GM10248 (cell line): ENCODE results near the gene TRAF3.

ENCODE experiments used
- CTCF ChIA-PET: fragments of 300-600 bp; sonication (Branson Sonifier 250); formaldehyde crosslinking; extraction: SDS; loops from one replicate; lab custom pipeline; 2021; ENCODE audit warnings: antibody characterized with exemption; lab: Yijun Ruan, JAX
- POLR2A ChIA-PET: fragments of 350-650 bp; sonication (Branson Sonifier 250); formaldehyde crosslinking; extraction: SDS; loops from one replicate; lab custom pipeline; 2020; ENCODE audit warnings: antibody characterized with exemption; lab: Yijun Ruan, JAX
- DNase-seq: peaks from one replicate; pipeline ENCODE4 v3.0.0; 2012; ENCODE audit errors: extremely low spot score
- TF ChIP-seq, protein P1 (sequence below): IDR thresholded peaks from 2 replicates; pipeline ENCODE4 v1.5.1; 2012; ENCODE audit warnings: mild to moderate bottlenecking, low read depth; ENCODE audit errors: extremely low read depth, missing control alignments, control extremely low read depth

TRAF3 gene

GRCh38 chr14:102799684-102800562 lies 22.7 kb downstream of the TRAF3 start:
- ChIA-PET CTCF (interaction anchor here (0.7 to 1.1 kb wide), 5 partner anchors 9 to 56 kb away, joined by 3 read pairs; no protein-coding TSS in a partner anchor), POLR2A (no interaction called here)
- DNase-seq, result no peak
- TF ChIP-seq, protein P1, sequence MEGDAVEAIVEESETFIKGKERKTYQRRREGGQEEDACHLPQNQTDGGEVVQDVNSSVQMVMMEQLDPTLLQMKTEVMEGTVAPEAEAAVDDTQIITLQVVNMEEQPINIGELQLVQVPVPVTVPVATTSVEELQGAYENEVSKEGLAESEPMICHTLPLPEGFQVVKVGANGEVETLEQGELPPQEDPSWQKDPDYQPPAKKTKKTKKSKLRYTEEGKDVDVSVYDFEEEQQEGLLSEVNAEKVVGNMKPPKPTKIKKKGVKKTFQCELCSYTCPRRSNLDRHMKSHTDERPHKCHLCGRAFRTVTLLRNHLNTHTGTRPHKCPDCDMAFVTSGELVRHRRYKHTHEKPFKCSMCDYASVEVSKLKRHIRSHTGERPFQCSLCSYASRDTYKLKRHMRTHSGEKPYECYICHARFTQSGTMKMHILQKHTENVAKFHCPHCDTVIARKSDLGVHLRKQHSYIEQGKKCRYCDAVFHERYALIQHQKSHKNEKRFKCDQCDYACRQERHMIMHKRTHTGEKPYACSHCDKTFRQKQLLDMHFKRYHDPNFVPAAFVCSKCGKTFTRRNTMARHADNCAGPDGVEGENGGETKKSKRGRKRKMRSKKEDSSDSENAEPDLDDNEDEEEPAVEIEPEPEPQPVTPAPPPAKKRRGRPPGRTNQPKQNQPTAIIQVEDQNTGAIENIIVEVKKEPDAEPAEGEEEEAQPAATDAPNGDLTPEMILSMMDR, result no peak

GRCh38 chr14:102802834-102803523 lies 25.7 kb downstream of the TRAF3 start:
- TF ChIP-seq, protein P1, result no peak
- POLR2A ChIA-PET, result no interaction called here
- DNase-seq, result no peak
- CTCF ChIA-PET, result interaction anchor here (1.1 to 1.5 kb wide), 3 partner anchors 9 to 108 kb away, joined by 3 to 7 read pairs (median 3); no protein-coding TSS in a partner anchor

DNA sequence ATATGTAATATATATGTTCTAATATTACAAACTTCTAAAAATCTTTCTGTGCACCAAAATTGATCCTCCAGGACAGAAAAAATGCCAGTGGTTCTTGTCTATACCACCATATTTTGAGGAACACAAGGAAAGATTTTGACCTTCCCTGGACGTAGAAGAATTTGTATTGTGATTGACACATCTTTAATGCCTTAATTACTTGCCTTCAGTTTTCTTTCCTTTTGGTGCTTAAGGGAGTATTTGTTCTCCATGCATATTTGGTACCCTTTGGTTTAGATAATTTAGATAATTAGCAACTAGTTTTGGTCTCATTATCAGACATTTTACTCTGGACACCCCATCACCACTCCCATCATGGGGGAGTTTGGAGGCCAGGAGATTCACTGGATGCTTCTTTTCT lies 27.6 kb downstream of the TRAF3 start:
- ChIA-PET POLR2A (no interaction called here), CTCF (interaction anchor here (1.0 to 1.1 kb wide), 2 partner anchors 9 to 10 kb away, joined by 3 to 4 read pairs; no protein-coding TSS in a partner anchor)
- TF ChIP-seq, protein P1, result no peak
- no peak for DNase-seq

GRCh38 chr14:102805371-102805891 lies 28.2 kb downstream of the TRAF3 start:
- CTCF ChIA-PET, result interaction anchor here (1.0 to 2.5 kb wide), 5 partner anchors 9 to 111 kb away, joined by 3 to 14 read pairs (median 6); no protein-coding TSS in a partner anchor
- peak; percentile 48 for DNase-seq
- POLR2A ChIA-PET, result interaction anchor here (0.6 kb wide), 1 partner anchor 13 kb away, joined by 3 read pairs; no protein-coding TSS in a partner anchor
- TF ChIP-seq, protein P1, result no peak

DNA sequence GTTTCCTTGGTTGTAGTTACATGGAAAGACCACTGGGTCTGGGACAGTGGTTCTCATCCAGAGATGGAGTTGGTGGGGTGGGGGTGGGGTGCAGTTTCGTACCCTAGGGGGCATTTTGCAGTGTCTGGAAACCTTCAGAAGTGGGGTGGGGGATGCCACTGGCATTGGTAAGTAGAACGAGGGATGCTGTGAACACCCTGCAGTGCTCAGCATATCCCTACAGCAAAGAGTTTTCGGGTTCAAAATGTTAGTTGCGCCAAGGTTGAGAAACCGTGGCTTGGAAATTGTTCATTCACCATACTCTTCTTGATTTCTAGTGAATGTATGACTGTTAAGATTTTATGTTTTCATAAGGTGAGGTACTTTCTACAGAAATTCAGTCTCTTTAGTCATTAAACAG lies 28.7 kb downstream of the TRAF3 start:
- ChIA-PET CTCF (interaction anchor here (1.0 to 2.8 kb wide), 6 partner anchors 10 to 111 kb away, joined by 3 to 14 read pairs (median 7); no protein-coding TSS in a partner anchor), POLR2A (interaction anchor here (0.6 kb wide), 1 partner anchor 12 kb away, joined by 3 read pairs; no protein-coding TSS in a partner anchor)
- TF ChIP-seq, protein P1, result no peak
- DNase-seq, result no peak

- no peak for DNase-seq
- CTCF ChIA-PET, result interaction anchor here (2.3 to 2.8 kb wide), 4 partner anchors 12 to 112 kb away, joined by 6 to 14 read pairs (median 8); no protein-coding TSS in a partner anchor
- POLR2A ChIA-PET, result interaction anchor here (1.5 kb wide), 1 partner anchor 13 kb away, joined by 6 read pairs; no protein-coding TSS in a partner anchor
- TF ChIP-seq, protein P1, result no peak
Observed at GRCh38 chr14:102806447-102806846, 29.2 kb downstream of the TRAF3 start.
